Cortex of kidney (tissue), 1 donor: Measurements from ENCODE around the gene ACTG1.

Source experiments
- DNase-seq: peaks from one replicate; lab custom pipeline; 2025; lab: John Stamatoyannopoulos, UW

Gene ACTG1

DNA sequence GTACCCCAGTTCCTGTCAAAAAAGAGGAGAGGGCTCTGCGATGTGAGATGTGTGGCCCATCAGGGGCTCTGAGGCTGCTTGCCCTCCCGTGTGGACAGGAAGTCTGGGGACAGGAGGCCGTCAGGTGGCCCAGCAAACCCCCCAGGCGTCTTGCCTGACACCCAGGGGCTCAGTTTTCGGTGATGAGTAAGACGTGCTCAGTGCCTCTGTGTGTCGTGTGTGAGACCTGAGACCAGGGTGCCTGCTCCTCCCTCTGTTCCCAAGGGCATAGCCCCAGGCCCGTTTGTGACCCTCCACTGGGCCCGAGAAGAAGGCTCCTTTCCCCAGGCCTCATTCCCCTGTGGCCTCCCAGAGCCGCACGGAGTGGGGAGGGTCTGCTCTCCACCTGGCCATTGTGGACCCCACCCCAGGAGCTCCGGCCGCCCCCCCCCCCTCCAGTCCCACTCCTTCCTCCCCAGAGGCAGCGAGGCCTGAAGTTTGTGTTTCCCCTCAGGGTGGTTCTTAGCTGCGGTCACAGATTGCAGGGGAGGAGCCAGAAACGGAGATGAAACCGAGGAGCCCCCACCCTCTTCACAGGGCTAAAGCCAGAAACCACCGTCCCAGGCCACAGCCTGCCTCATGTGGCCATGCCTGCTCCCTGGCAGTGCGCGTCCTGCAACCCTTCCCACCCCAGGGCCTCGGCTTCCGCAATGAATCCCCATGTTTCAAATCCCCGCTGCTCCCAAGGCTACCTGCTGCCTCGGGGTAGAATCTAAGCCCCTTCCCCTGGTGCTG lies 4.9 kb upstream of the ACTG1 start:
- DNase-seq = no peak

DNA sequence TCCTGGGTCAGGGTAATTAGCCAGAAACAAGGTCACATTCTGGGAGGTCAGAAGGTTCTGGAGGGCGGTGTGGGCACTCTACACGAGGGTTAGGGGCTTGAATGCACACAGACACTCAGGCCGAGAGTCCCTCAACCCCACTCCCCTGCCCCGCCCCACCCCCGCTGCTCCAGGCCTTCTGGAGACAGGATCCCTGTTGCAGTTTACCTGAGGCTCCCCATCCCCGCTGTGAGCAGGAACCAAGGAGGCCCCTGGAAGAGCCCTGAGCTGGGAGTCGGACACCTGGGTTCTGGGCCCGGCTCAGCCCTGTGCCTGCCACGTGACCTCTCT lies 4.4 kb upstream of the ACTG1 start:
- no peak for DNase-seq

DNA sequence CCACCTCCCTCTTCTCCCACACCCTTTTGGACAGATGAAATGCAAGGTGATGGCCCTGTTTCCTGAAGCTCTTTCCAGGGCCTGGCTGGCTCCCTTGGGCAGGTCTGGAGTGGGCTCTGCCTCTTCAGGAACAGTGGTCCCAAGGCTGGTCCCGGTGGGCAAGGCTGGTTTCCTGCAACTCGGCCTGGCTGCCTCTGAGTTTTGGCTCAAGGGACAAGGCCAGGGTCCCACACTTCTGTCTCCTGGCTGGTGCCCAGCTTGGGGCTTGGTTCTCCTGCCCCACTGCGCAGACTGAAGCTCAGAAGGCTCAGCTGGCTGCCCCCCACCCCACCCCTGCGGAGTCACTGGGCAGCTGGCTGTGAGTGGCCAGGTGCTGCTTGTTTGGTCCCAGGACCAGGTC lies 3.8 kb upstream of the ACTG1 start:
- DNase-seq = no peak

DNA sequence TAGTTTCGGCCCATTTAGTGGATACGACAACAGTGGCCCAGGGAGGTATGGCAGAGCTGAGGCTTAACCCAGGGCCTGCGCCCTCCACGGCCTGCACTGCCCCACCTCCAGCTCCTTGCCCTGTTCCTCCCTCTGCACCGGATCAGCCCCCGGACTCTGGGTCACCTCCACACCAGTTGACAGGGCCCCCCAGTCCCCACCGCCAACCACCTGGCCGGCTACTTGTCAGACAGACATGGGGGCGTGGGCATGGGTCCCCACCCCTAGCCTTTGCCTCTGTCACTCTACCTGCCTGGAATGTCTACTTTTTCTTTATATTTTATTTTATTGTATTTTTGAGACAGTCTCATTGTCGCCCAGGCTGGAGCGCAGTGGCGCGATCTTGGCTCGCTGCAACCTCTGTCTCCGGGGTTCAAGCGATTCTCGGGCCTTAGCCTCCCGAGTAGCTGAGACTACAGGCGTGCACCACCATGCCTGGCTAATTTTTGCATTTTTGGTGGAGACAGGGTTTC lies 3.0 kb upstream of the ACTG1 start:
- DNase-seq = no peak

DNA sequence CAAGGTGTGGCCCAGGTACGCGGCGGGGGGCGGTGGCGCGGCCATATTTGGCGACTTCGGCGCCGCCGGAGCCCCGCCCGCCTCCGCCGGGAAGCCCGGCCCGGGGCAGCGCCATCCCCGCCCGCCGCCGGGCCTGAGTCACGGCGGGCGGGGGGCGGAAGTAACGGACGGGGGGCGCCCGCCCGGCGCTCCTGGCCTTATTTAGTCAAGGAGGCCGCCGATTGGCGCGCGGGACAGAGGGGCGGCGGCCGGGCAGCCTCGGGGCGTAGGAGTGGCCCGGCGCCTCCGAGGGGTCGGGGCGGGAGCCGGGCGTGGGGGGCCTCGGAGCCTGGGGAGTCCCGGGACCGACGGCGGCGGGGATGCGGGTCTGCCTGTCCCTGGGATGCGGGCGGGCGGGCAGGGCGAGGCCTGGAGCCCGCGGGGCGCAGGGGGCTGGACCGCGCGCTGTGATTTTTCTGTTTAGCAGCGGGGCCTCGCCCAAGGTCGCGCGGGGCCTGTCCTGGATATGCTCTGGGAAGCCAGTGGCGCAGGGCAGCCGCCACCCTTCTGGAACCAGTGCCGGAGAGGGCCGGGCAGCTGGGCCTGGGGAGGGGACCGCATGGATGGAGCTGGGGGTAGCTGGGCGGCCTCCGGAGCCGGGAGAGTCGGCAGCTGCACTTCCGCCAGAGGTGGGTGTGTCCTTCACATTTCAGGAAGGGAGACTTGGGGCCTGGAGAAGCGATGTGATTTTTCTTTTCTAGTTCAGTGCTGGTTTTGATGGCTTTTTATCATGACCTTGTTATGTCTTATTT lies 2.3 kb upstream of the ACTG1 start:
- no peak for DNase-seq

DNA sequence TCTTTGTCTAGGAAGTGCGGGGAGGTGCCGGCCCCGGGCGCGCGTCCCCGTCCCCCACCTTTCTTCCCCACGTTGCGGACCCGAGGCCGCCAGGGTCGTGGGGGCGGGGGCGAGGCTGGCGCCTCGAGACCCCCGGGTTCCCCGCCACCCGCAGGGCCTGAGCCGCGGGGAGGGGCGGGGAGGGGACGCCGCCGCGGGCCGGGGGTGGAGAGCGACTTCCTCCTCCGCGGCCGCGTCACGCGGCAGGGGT lies 1.8 kb upstream of the ACTG1 start:
- DNase-seq = no peak

DNA sequence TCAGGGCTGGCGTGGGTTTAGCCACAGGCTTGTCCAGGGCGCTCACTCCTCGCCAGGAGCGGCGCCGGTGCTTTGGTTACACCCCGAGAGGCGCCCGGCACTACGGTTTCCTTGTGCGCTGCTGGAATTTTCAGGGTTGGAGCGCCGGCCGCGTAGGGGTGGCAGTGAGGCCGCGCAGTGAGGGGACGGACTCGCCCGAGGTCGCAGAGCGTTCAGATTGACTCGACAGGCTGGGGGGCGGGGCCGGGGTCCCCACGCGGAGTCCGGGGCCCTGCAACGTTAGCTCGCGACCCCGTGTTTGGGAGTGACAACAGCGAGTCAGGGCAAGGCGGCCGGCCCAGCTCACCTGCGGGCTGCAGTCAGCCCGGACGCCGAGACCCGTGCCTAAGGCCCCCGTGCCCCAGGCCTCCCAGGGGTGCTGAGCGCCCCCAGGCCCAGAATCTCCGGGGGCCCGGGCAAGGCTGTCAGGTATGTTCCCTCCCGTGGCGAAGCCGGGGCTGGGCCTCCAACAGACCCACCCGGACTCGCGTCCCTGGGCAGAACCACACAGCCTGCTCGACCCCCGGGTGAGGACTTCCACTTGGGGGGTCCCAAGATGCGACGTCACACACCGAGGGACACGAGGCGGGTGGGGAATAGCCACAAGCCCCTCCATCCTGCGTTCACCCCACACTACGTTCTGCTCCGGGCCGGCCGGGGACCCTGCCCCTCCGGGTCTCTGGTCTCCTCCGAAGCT lies 1.3 kb upstream of the ACTG1 start:
- no peak for DNase-seq

DNA sequence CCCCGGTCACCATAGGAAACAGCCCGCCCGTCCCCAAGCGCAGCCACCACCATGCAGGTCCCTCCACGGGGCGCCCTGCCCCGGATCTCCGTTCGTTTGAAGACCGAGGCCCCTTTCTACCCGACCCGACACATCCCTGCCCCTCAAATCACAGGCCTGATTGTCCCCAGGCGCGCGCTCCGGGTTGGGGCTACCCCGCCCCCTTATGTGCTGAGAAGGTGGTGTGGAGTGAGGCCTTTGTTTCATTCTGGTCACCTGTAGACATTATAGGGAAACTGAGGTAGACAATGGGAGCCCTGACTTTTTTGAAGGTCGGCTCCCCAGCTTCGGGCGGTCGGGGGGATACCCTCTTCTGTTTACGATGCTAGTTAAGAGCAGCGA lies 763 bp upstream of the ACTG1 start:
- no peak for DNase-seq

DNA sequence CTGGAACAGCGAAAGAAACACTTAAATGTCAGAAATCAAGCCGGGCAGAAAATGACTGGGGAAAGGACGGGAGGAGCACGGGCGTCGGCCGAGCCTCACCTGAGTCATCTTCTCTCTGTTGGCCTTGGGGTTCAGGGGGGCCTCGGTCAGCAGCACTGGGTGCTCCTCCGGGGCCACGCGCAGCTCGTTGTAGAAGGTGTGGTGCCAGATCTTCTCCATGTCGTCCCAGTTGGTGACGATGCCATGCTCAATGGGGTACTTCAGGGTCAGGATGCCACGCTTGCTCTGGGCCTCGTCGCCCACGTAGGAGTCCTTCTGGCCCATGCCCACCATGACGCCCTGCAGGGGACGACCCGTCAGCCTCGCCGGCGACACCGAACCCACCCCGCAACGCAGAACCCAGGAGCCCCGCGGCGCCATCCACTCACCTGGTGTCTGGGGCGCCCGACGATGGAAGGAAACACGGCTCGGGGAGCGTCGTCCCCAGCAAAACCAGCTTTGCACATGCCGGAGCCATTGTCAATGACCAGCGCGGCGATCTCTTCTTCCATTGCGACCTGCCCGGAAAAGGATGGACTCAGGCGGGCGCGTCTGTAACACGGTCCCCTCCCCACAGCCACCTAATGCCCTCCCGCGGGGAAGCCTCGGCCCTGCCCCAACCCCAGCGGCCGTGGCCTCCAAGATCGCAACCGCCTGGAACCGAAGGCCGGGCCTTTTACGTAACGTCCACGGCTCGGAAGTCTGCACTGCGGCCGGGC lies 616 bp downstream of the ACTG1 start:
- DNase-seq = no peak

DNA sequence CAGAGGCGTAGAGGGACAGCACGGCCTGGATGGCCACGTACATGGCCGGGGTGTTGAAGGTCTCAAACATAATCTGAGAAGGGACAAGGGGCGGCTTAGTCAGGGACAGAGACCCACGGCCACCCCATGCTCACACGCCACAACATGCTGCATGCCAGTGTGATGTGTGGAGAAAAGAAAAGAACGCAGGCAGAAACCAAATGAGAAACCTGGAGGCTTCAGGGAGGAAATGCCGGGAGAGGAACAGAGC lies 1.1 kb downstream of the ACTG1 start:
- DNase-seq = no peak

DNA sequence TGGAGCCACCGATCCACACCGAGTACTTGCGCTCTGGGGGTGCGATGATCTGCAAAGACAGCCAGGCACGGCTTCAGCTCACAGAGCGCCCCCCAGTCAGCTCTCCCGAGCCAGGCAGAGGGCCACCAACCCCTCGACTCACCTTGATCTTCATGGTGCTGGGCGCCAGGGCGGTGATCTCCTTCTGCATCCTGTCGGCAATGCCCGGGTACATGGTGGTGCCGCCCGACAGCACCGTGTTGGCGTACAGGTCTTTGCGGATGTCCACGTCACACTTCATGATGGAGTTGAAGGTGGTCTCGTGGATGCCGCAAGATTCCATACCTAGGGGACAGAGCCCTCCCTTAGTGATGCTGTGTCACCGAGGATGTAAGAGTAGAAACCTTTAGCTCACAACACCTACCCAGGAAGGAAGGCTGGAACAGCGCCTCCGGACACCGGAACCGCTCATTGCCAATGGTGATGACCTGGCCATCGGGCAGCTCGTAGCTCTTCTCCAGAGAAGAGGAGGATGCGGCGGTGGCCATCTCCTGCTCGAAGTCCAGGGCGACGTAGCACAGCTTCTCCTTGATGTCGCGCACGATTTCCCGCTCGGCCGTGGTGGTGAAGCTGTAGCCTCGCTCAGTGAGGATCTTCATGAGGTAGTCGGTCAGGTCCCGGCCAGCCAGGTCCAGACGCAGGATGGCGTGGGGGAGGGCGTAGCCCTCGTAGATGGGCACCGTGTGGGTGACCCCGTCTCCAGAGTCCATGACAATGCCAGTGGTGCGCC lies 1.6 kb downstream of the ACTG1 start:
- DNase-seq = no peak

DNA sequence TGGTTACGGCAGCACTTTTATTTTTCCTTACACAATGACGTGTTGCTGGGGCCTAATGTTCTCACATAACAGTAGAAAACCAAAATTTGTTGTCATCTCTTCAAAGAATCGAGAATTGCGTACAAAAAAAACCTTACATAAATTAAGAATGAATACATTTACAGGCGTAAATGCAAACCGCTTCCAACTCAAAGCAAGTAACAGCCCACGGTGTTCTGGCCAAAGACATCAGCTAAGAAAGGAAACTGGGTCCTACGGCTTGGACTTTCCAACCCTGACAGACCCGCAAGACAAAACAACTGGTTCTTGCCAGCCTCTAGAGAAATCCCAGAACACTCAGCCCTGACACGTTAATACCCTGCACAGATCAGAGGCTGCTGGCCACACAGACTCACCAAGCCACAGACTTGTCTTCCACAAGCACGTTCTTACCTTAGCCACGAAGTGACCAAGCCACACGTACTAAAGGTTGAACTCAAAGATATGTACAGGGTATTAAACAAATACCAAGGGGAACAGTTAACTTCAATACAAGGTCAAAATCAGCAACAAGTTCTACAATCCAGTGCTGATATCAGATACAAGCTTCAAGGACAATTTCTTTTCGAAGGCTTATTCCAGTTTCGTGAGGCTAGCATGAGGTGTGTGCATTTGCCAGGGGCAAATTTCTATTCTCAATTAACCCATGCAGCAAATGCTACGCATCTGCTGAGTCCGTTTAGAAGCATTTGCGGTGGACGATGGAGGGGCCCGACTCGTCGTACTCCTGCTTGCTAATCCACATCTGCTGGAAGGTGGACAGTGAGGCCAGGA lies 2.4 kb downstream of the ACTG1 start:
- DNase-seq = no peak

DNA sequence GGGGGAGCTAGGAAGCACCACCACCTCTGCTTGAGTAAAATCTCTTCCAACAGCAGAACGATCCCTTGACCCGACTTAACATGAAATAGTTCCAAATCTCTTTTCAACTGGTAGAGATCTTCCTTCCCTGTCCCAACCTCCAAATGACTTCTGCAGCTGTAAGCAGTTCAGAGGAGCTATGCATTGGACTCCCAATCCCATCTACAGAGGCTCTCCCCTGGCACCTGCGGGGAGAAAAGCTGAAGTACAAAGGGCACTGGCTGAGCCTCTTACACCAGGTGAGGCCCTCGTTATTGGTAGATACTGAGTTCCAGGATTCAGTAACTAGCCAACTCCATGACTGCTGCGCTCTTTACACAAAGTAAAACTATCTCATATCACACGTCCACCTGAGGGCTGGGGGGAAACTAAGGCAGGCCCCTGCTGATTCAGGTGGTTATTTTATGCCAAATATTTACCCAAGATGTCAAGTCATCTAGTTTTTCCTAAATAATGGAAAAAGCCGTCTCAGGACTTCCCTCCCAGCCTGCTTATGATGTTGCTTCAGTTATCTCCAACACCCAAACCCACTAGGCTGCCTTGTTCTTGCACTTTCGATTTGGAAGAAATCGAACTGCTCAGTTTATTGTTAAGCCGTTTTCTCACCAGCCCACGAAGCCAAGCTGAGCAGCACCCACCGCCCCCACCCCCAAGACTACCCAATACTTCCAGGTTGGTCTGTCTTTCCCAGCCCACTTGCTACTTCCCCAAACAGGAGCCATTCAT lies 3.2 kb downstream of the ACTG1 start:
- no peak for DNase-seq

DNA sequence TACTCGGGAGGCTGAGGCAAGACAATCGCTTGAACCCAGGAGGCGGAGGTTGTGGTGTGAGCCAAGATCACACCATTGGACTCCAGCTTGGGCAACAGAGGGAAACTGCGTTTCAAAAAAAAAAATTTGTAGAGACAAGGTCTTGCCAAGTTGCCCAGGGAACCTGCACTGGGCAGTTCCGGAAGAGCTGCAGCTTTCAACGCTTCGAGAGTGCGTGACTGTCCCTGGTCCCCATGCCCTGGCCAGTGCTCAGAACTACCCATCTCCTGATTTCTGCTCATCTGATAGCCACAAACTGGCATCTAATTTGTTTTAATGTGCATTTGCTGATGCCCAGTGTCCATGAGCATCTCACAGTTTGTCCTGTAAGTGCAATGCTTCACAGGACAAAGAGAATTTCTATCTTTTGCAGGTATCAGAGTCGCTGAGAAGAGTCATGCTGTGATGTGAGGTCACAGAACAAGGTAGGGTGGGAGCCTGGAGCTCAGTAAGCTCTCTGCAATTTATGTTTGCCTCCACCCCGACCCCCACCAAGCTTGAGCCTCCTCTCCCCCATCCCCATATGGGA lies 3.9 kb downstream of the ACTG1 start:
- DNase-seq = no peak

DNA sequence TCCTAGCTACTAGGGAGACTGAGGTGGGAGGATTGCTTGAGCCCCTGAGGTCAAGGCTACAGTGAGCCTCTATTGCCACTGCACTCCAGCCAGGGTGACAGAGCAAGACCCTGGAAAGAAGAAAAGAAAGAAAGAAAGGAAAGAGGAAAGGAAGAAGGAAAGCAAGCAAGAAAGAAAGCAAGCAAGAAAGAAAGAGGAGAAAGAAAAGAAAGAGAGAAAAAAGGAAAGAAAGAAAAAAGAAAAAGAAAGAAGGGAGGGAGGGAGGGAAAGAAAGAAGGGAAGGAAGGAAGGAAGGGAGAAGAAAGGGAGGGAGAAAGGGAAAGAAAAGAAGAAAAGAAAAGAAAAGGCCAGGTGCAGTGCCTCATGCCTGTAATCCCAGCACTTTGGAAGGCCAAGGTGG lies 9.0 kb downstream of the ACTG1 start:
- no peak for DNase-seq

DNA sequence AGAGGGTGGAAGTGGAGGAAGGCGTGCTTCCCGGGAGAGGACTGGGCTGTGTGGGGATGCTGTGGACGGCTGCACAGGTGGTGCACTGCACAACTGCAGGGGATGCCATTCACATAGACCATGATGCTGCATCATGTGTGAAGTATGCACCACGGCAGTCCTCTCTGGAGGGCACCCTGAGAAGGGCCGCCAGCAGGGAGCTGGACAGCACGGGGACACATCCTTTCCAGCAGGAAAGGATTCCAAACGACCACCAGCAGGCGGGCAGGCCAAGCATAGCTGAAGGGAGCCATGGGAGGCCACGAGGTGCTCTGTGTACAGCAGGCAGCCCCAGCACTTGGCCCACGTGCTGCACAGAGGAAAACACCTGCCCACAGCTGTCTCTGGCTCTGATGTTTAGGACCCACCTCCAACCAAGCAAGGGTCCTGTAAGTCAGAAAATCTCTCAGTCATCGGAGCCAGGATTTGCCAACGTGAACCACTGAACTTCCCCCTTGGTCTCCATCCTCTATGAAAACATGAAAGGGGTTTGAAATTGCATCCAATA lies 10.1 kb downstream of the ACTG1 start:
- DNase-seq = no peak

DNA sequence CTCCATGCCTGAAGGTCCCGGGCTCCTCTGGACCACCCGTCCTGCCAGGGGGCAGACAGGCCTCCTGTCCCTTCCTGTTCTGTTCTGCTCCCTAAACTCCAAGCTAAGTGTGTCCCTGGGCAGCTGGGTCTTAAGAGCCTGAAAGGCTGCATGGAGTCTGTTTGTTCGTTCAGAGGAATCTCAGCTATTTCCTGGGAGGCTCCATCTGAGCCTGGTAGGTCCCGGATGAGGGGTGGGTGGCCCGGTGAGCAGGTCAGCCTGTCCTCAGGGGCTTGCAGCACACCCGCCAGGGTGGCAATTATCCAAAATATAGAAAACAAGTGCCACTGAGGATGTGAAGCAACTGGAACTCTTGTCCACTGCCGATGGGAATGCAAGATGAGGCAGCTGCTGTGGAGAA lies 12.6 kb downstream of the ACTG1 start:
- DNase-seq = no peak

DNA sequence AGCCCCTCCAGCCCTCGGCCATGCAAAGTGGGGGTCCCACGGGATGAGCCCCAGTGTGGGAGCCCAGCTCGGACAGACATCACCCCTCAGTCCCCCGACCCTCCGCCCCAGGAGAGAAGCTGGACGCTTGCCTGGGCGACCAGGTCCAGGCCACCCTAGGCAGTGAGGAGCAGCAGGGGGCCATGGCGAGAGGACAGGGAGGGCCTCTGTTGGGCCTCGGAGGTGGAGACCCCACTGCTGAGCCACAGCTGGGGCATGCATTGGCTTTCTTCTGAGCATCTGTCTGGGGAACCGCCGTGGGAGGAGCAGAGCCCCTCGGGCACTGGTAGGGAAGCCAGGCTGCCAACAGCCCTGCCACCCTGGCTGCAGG lies 13.0 kb downstream of the ACTG1 start:
- no peak for DNase-seq

DNA sequence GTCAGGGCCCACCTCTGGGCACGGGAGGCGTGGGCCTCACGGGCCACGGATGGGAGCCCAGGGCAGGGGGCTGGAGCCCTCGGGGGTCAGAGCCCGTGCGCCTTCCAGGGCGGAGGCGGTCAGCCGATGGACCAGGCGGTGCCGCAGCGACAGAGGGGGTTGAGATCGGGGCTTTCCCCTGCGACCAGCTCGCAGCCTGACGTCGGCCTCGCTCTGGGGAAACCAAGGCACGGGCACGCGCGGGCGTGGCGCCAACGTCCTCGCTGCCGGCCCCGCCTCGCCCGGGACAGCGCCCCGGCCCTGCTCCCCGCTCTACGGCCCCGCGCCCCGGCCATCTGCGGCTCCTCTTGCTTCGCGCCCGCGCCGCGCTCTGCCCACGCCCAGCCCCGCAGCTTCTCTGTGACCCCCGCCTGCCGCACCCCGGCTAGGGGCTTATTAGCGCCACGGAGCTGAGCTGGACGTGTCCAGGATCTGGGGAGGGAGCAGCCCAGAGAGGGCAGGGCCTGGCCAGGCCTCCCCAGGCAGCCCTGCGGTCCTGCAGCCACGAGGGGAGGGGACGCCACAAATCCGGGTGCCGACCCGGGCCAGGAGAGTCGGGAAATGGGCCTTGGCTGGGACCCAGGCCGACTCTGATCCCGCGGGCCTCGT lies 13.5 kb downstream of the ACTG1 start:
- DNase-seq = no peak
